Activated CD8-positive, alpha-beta memory T cell treated with anti-CD3 and anti-CD28 coated beads for 4 hours (primary cell): ENCODE results near the gene NSMCE1.

Source experiments
- DNase-seq, 2 donors: peaks; one replicate each; pipeline ENCODE4 v3.0.0-alpha.2; 2020; ENCODE audit warnings: low read depth in 2 of 2

The NSMCE1 gene

DNA sequence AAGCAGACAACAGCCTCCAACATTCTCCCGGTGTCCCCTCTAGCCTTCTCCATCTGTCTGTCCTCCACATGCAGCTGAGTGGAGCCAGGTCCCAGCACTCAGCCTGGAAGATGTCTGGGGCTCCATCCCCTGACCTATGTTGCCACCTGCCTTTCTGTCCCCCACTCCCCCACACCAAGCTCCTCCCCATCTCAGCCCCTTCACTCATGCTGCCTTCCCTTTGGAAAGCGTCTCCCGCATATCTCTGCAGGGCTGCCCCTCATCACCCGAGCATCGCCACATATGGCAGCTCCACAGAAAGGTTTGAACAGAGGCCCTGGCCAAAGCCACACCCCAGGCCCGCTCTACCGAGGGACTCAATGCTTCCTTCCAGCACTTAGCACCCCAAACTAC lies 24.2 kb downstream of the NSMCE1 start:
- DNase-seq: no peak

DNA sequence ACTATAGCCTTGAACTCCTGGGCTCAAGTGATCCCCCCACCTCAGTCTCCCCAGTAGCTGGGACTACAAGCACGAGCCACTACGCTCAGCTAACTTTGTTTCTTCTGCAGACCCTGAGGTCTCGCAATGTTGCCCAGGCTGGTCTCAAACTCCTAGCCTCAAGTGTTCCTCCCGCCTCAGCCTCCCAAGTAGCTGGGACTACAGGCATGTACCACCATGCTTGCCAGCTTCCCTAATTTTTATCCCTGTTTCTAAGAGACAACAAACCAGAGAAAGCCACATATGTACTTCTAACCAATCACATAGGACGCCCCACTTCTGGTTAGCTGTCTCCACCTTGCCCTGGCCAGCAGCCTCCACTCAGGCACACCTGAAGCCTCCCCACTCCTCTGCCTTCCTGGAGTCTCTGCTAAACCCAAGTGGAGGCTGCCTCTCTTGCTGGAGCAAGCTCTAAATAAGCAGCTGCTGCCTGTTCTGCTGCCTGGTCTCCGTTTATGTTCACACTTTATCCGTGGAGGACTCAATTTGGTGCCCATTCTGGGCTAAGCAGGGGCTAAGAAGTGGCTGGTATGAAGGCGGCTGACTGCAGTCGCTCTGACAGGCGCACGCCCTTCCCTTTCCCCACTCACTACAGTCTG lies 24.7 kb downstream of the NSMCE1 start:
- no peak for DNase-seq

GRCh38 chr16:27242868-27243590 lies 25.5 kb downstream of the NSMCE1 start:
- DNase-seq: no peak

- no peak for DNase-seq
Observed at GRCh38 chr16:27242398-27242797, 26.2 kb downstream of the NSMCE1 start.

DNA sequence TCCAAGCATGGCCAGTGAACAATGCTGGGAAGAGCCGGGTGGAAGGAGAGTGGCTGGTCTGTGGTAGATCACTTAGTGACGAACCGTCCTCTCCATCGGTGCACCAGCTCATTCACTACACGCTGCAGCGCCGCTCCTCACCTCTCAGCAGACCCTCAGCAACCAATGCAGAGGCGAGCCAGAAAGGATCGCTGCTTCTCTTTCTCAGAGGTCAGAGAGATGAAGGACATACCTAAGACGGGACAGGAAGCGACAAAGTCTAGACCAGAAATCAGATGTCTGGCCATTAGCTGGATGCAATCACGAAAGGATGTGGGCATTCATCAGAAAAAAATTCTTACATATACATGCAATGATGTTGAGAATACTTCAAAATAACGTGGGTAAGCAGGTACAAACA lies 26.9 kb downstream of the NSMCE1 start:
- DNase-seq: no peak

DNA sequence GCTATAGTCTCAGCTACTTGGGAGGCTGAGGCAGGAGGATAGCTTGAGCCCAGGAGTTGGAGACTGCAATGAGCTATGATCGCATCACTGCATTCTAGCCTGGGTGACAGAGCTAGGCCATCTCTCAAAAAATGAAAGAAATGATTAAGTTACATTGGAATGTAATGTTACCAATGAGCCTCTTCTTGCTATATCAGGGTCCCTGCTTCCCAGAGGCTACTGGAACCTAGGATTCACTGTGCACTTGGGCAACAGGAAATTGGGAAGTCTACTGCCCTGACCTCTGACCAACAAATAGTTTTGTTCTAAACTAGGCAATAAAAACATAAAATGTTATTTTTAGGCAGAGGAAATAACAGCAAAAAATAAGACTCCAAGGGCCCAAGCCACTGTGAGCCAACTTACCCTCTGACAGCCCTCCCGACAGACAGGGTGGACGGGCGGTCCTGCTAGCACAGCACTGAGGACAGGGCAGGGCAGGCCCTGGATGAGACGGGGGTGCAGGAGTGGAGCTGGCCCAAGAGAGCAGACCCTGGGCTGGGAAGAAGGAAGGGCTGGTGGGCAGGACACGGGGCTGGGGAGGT lies 27.5 kb downstream of the NSMCE1 start:
- DNase-seq: no peak

DNA sequence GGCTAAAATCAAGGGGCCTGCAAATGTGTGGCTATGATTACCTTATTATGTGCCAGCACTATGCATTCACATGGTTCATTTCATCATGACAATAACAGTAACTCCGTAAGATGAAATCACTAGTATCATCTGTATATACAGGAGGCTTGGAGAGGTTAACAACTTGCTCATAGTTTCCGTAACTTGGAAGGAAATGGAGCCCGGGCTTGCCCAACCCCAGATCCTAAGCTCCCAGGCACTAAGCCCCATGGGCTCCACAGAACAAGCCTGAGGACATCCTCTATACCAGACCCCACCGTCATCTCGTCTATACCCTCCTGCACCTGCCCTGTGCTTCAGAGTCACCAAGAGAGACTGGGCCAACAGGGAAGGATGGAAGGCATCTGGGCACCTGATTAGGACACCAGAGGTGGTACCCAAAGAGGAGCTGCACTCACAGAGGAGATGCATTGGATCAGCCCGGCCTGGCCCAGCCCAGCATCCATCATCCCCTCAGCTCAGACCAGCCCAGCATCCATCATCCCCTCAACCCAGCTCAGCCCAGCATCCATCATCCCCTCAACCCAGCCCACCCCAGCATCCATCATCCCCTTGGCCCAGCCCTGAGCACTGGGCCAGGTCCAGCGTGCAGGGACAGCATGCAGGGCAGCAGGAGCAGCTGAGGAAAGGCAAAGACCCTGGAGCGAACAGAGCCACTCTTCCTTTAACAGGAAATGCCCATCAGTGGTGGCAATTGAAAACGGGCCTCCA lies 28.5 kb downstream of the NSMCE1 start:
- DNase-seq: no peak

DNA sequence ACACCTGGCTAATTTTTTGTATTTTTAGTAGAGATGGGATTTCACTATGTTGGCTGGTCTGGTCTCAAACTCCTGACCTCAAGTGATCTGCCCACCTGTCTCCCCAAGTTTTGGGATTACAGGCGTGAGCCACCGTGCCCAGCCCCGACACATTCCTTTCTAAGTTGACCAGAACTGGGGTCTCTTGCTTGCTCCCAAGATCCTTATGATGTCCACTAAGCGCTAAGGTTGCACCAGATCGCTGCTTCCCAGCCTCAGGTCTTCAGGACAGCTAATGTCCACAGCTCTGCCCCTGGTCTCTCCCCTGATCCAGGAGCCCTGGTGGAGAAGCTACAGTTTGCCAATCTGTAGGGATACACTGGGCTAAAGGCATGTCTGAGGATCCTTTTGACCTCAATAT lies 29.5 kb downstream of the NSMCE1 start:
- DNase-seq: no peak

- DNase-seq: no peak
Observed at GRCh38 chr16:27238591-27238990, 30.0 kb downstream of the NSMCE1 start.

DNA sequence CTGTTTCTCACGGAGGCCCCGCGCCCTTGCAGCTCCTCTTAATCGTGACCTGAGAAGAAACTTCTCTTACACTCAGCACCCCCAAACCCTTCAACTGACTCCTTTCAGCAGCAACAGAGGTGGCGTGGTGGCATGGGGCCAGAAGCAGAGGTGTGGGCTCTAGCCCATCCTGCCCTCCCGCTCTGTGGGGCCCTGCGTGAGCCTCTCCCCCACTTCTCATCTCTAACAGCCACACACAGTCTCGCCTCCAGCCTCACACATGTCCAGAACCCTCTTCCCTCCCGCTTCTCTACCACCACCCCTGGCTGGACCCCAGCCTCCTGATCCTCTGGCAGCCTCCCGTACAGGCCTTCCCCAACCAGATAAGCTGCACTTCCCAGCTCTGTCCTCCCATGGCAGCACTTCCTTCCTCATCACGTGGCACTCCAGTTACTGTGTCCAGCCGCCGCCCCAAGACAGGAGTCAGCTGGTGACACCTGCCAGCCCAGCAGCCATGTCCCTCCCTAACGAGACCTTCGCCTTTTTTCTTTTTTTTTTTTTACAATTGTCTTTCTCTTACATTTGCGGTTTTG lies 30.5 kb downstream of the NSMCE1 start:
- no peak for DNase-seq

GRCh38 chr16:27237219-27238015 lies 31.2 kb downstream of the NSMCE1 start:
- peak; percentile 70 to 82 for DNase-seq

DNA sequence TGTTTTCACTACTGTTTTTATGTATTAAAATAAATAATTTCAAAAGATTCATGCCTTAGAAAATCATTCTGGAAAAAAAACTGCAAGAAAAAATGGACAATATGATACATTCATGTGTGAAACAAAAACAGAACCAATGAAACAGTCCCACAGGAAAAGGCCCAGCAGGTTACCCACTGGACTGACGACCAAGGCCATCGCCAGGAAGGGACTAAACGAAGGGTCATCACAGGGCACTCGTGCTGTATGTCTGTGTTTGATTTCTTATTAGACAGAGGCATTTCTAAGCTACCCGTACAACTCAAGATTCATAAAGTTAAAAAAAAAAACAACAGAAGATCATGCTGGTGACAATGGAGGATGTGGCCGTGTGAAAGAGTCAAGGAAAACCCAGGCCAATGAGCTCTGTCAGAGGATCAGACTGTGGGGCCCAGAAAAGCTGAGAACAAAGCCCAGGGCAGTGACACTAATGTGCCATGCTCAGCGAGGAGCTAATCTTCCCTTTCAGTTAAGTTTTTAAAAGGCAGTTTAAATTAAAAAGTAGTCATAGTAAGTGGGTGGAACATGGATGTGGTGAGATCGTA lies 31.8 kb downstream of the NSMCE1 start:
- DNase-seq: no peak

DNA sequence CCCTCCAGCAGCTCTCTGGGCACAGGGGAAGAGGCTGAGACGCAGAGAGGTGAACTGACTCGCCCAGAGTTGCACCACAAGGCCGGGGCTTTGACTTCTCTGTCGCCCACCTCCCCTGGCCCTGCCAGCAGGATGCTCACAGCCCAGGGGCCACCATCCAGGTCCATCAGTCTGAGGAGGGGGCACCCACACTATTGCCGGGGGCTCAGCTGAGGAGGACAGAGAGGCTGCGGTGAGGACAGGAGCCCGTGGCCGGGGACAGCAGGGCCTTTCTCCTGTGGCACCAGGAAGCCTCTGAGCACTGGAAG lies 32.7 kb downstream of the NSMCE1 start:
- DNase-seq: no peak

DNA sequence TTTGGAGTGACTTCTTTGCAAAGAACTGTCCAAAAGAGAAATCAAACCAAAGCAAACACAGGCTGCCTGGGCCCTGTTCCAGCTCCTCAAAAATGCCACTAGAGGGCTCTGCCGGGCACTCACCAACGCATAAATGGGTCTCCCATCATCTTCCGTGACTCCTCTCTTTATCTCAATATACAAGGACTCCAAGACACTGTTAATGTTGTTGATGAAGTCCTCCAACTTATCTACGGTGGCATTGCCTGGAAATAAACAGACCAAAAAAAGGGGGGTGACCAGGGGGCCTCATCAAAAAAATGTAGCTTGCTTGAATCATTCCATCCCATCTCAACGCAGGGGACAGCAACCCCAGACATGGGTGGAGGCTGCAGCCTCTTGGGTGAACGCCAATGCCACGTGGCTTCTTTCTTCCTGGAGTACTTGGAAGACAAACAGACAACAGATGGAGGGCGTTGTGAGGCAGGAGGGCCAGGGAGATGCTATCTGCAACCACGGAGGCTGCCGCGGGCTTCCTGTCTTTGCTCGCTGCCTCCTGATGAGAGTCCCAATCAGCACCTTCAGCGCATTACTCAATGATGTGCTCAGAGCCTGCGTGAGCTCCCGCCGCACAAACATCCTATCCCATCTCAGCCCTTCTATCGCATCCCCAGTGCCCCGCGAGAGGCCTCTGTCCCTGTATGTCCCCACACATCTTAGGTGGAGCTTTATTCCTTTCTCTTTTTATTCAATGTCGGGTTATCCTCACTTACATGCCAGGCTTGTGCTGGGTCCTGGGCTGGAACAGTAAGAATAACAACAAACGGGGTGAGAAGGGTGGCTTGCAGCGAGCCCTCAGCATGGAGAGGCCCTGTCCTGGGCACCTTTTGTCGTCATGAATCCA lies 33.3 kb downstream of the NSMCE1 start:
- DNase-seq: peak; percentile 53 to 74

DNA sequence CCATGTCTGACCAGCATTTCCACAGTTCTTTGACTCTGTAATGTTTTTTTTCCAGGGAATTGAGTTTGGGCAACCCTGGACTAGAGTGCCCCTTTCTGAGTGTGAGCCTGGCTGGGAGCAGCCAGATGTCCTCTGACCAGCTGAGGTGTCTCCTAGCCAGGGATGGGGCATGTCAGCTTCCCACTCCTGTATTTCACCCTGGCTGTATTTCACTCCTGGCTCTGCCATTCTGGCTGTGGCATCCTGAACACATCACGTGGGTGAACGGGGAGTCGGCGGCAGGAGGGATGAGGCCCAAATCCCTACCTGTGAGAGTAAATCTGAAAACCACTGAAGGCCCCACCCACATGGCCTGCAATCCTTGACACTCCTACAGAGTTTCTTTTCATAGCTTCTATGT lies 34.0 kb downstream of the NSMCE1 start:
- DNase-seq: no peak

- no peak for DNase-seq
Observed at GRCh38 chr16:27234171-27234570, 34.4 kb downstream of the NSMCE1 start.

DNA sequence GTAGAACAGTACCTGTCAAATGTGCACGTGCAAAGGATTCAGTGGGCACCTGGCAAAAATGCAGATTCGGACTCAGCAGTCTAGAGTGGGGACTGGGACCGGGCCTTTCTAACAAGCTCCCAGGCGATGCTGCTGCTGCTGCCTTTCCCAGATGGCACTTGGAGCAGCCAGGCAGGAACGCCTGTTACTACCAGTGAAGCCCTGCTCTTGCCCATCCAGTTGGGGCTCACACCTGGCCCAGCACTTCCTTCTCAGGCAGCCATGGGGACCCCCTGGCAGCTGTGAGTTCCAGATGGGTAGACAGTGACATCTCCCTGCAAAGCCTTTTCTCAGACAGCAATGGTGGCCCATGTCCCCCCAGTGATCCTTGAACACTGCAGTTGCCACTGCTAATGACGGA lies 34.8 kb downstream of the NSMCE1 start:
- DNase-seq: no peak

- DNase-seq: no peak
Observed at GRCh38 chr16:27232901-27233625, 35.5 kb downstream of the NSMCE1 start.

- no peak for DNase-seq
Observed at GRCh38 chr16:27232061-27232900, 36.3 kb downstream of the NSMCE1 start.
